ENCODE results near the gene DYRK2. TPM values are rescaled to one million over a fixed set of nuclear protein-coding genes. Genes with fewer than 3 reads are reported as not detected.

The DYRK2 gene
- total RNA-seq, 1 donor, result 20.7 TPM

DNA sequence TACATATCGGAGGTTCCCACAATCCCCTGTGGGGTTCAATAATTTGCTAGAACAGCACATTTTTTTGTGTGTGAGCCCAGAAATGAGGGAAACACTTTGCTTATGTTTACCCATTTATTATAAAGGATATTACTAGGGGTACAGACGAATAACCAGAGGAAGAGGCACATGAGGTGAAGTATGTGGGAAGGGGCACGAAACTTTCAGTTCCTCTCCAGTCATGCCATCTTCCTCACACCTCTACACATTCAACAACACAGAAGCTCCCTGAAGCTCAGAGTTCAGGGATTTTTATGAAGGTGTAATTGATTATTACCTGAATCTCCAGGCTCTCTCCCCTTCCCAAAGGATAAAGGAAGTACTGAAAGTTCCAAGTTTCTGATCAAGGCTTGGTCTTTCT is 30.2 kb upstream of the DYRK2 start:
- no peak for DNase-seq (ENCODE audit: low read depth)
- no peak overlapping the region for H3K4me3 ChIP-seq (ENCODE audit: low read depth, low read length)
- no peak for TF ChIP-seq CTCF (IDR thresholded peaks at IDR 0.05; ENCODE audit: insufficient read depth, low read depth, low read length)

DNA sequence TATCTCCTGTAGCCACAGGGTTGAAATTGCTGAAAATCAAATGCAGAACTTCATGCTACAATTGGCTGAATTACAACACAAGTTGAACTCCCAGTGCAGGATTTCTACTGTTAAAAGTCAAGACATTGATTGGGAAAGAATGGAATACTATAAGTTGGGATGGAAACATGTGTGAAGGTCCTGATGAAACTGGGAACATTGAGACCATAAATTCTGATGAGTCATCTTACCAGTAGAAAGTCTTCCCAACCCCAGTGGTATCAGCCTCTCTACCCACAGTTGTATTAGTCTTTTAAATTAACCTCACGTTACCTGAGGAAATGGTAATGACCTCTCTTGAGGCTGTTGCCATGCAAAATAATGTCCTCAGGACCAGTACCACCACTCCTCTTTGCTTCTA is 27.4 kb upstream of the DYRK2 start:
- no peak for TF ChIP-seq CTCF (IDR thresholded peaks at IDR 0.05; ENCODE audit: insufficient read depth, low read depth, low read length)

DNA sequence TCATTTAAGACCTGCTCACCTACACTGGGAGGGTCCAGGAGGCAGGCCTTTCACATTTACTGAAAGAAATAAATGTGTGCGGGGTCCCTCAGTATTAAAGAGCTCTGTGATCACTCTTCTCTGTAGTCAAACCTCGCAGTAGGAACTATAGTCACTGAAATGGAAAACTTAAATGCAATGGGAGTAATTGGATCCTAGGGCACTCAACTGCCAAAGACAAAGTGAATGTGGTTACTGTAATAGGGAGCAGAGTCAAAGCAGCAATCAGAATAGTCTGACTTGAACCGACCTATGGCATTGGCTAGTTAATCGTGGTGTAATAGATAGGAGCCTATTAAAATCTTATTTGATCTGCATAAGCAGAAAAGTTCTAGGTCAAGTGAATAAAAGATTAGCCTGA is 26.6 kb upstream of the DYRK2 start:
- no peak overlapping the region for H3K4me3 ChIP-seq (ENCODE audit: low read depth, low read length)
- no peak for DNase-seq (ENCODE audit: low read depth)
- TF ChIP-seq CTCF (IDR thresholded peaks at IDR 0.05; ENCODE audit: insufficient read depth, low read depth, low read length), result no peak

More for the DNA sequence above, 27.4 kb upstream of the DYRK2 start:
- no peak for DNase-seq (ENCODE audit: low read depth)
- no peak overlapping the region for H3K4me3 ChIP-seq (ENCODE audit: low read depth, low read length)

- TF ChIP-seq CTCF (IDR thresholded peaks at IDR 0.05; ENCODE audit: insufficient read depth, low read depth, low read length), result no peak
- DNase-seq (ENCODE audit: low read depth), result no peak
- no peak overlapping the region for H3K4me3 ChIP-seq (ENCODE audit: low read depth, low read length)
Measured at GRCh38 chr12:67623259-67623658, 25.3 kb upstream of the DYRK2 start.

- H3K4me3 ChIP-seq (ENCODE audit: low read depth, low read length), result no peak overlapping the region
- TF ChIP-seq CTCF (IDR thresholded peaks at IDR 0.05; ENCODE audit: insufficient read depth, low read depth, low read length), result no peak
Measured at GRCh38 chr12:67624355-67624754, 24.2 kb upstream of the DYRK2 start.

GRCh38 chr12:67625004-67625403 is 23.5 kb upstream of the DYRK2 start:
- no peak for TF ChIP-seq CTCF (IDR thresholded peaks at IDR 0.05; ENCODE audit: insufficient read depth, low read depth, low read length)
- H3K4me3 ChIP-seq (ENCODE audit: low read depth, low read length), result no peak overlapping the region
- DNase-seq (ENCODE audit: low read depth), result no peak

More at GRCh38 chr12:67624355-67624754, 24.2 kb upstream of the DYRK2 start:
- DNase-seq (ENCODE audit: low read depth), result no peak

- no peak overlapping the region for H3K4me3 ChIP-seq (ENCODE audit: low read depth, low read length)
- no peak for DNase-seq (ENCODE audit: low read depth)
- TF ChIP-seq CTCF (IDR thresholded peaks at IDR 0.05; ENCODE audit: insufficient read depth, low read depth, low read length), result no peak
Measured at GRCh38 chr12:67626156-67626555, 22.4 kb upstream of the DYRK2 start.
